ENCODE results near the gene MYL11. TPM values are rescaled to one million over a fixed set of nuclear protein-coding genes. Genes with fewer than 3 reads are reported as not detected.

The MYL11 gene
- total RNA-seq, 1 donor from 2014 or later: not detected

DNA sequence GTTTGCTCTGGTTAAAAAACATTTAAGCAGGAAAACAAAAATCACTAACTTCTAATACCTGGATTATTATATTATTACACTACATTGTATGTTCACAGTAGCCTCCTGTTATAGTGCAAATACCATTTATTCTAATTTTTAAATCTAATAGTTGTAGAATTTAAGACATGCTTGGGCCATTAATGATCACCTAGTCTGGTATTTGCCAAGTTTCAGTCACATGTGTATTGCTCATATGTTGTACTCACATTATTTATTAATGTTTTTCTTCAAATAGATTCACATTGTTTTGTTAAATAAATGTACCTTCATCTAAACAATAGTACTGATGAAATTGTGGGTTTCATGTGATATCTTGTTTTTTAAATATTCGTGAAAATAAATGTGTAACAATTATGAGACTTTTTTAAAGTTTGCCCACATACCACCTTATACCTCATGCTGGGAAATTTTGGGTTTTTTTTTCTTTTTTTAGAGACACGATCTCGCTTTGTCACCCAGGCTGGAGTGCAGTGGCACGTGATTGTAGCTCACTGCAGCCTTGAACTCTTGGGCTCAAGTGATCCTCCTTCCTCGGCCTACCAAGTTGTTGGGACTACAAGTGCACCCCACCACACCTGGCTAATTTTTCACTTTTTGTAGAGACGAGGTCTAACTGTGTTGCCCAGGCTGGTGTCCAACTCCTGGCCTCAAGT lies 38.7 kb downstream of the MYL11 start:
- intact Hi-C loops (cut with micrococcal nuclease): no loop called here

DNA sequence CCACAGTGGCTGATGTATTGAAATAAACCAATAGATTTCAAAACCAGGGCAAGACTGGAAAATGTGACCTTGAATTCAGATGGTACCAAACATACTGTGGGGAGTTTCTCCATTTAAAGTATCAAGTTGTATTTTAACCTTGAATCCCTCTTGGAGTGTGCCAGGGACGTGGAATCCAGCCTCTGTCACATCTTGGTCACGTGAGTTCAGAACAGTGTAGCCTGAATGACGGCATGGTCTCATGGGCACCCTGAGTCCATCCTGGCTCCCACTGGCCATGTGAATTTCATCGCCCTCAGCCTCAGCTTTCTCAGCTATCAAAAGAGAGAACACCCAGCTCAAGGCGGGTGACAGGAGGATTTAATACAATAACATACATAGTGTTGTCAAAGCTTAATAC lies 39.6 kb downstream of the MYL11 start:
- intact Hi-C loops (cut with micrococcal nuclease): no loop called here

DNA sequence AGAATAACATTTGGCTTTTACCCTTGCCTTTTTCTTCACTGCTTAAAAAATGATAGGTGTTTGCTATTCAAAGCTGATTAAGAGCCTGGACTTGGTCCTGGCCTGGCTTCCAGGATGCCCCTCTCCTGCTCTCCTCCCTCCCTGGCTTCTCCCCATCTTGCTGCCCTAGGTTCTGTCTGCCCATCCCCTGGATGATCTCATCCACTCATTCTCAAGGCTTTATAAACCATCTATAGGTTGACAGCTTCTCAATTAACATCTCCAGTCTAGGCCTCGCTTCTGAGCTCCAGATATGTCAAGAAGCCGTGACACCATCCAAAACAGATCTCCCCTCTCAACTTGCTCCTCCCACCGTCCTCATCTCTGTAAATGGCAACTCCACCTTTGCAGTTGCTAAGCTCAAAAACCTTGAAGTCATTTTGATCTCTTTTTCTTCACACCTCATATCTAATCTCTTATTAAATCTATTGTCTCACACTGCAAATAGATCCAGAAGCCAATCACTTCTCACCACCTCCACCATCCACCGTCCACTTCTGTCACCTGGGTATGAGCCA lies 41.5 kb downstream of the MYL11 start:
- intact Hi-C loops (cut with micrococcal nuclease): no loop called here

DNA sequence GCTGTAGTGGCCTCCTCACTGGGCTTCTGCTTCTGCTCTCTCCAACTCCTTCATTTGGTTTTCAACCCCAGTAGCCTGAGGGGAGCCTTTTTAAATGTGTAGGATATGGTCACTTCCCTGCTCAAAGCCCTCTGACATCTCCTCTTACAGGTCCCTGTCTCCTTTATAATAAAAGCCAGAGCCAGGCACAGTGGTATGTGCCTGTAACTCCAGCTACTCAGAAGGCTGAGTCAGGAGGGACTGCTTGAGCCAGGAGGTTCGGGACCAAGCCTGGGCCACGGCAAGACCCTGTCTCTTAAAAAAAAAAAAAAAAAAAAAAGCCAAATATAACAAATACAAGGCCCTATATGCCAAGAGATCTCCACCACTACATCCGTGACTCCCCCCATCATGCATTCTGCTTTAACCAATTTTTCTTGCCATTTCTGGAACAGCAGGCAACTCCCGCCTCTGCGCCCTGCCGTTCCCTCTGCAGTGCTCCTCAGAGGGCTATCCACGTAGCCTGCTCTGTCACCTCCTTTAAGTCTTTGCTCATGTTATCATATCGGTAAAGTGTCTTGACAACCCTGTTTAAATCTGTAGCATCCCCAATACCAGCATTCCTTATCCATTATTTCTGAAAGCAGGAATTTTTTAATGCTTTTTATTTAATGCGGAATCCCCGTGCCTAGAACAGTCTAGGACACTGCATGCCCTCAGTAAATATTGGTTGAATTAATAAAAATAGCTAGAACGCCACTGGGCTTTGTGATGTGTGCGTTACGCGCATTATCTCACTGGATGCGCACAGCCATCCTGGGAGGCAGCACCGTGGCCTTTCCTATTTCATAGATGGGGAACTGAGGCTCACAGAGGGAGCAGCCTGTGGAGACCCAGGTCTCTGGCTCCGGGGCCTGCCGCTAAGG lies 42.3 kb downstream of the MYL11 start:
- intact Hi-C loops (cut with micrococcal nuclease): no loop called here

DNA sequence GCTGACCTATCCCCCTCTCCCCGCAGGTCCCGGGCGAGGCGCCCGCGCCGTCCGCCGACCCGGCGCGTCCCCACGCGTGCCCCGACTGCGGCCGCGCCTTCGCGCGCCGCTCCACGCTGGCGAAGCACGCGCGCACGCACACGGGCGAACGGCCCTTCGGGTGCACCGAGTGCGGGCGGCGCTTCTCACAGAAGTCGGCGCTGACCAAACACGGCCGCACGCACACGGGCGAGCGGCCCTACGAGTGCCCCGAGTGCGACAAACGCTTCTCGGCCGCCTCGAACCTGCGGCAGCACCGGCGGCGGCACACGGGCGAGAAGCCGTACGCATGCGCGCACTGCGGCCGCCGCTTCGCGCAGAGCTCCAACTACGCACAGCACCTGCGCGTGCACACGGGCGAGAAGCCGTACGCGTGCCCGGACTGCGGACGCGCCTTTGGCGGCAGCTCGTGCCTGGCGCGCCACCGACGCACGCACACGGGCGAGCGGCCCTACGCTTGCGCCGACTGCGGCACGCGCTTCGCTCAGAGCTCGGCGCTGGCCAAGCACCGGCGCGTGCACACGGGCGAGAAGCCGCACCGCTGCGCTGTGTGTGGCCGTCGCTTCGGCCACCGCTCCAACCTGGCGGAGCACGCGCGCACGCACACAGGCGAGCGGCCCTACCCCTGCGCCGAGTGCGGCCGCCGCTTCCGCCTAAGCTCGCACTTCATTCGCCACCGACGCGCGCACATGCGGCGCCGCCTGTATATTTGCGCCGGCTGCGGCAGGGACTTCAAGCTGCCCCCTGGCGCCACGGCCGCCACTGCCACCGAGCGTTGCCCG lies 43.1 kb downstream of the MYL11 start:
- intact Hi-C loops (cut with micrococcal nuclease): loop anchor here (1.0 kb wide), 1 partner anchor 13 kb away; the partner anchor contains the start of gene DCTPP1

DNA sequence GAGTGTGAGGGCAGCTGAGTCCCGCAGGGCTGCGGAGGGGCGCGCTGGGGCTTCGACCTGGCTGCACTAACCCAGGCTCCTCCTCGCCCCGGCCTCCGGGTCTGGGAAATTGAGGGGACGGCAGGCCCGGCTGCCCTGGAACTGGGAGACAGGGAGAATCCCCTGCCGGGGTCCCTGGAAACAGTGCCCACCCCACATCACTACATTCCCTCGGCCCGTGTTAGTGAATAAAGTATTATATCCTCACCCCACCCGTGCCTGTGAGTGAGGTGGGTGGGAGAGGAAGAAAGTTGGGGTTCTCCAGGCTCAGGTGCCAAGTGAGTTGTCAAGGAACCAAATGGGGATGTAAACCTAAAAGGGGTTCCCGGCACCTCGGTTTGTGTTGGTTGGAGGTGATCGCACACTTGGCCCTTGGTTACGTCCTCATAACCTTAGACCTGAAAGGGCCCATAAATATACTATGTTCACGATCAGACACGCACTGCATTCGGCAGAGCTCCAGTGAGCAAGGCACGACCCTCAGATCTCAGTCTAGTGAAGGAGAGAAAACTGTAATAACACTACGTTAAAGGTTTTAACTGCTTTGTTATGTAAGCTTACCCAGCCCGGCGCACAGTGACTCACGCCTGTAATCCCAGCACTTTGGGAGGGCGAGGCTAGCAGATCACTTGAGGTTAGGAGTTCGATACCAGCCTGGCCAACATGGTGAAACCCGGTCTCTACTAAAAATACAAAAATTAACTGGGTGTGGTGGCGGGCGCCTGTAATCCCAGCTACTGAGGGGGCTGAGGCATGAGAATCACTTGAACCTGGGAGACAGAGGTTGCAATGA lies 44.0 kb downstream of the MYL11 start:
- intact Hi-C loops (cut with micrococcal nuclease): loop anchor here (1.0 kb wide), 1 partner anchor 12 kb away; the partner anchor contains the start of gene DCTPP1

DNA sequence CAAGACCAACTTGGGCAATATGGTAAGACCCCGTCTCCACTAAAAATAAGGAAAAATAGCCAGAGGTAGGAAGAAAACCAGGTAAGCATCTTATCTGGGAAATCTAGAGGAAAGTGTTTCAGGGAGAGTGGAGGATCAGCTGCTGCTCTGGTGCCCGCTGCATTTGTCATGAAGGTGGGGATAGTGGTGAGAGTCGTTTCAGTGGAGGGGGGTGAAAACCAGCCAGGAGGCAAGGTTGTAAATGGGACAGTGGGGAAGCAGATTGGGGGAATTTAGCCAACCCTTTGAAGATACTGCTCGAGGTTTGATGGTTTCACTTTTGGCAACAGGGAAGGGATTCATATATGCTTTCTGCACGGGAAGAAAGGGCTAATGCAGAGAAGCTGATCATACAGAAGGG lies 46.4 kb downstream of the MYL11 start:
- intact Hi-C loops (cut with micrococcal nuclease): no loop called here

Other genes with a start within 250 kb of the MYL11 start
- gene CORO1A, start 191.2 kb upstream of the MYL11 start, total RNA-seq: 1,841 and 1,902 TPM in 2 replicates
- gene BOLA2B, start 181.1 kb upstream of the MYL11 start, total RNA-seq: 168 and 178 TPM in 2 replicates
- 65.6 and 102 TPM in 2 replicates for gene SLX1A, start 180.9 kb upstream of the MYL11 start, total RNA-seq
- 29.5 and 37.5 TPM in 2 replicates for gene SULT1A3, start 175.5 kb upstream of the MYL11 start, total RNA-seq
- gene NPIPB13, start 126.3 kb upstream of the MYL11 start, total RNA-seq: 15.1 and 23.7 TPM in 2 replicates
- gene CD2BP2, start 19.5 kb upstream of the MYL11 start, total RNA-seq: 70.8 and 75.8 TPM in 2 replicates
- 74.2 and 74.5 TPM in 2 replicates for gene TBC1D10B, start 4.3 kb upstream of the MYL11 start, total RNA-seq
- gene SEPTIN1, start 7.8 kb downstream of the MYL11 start, total RNA-seq: 320 and 326 TPM in 2 replicates
- gene ZNF48, start 20.6 kb downstream of the MYL11 start, total RNA-seq: 11.8 and 12.4 TPM in 2 replicates
- gene ZNF771, start 32.8 kb downstream of the MYL11 start, total RNA-seq: 4.6 TPM in 2 replicates
- 87.8 and 93.3 TPM in 2 replicates for gene DCTPP1, start 55.2 kb downstream of the MYL11 start, total RNA-seq
- gene SEPHS2, start 71.1 kb downstream of the MYL11 start, total RNA-seq: 73.9 and 78.5 TPM in 2 replicates
- gene ITGAL, start 97.9 kb downstream of the MYL11 start, total RNA-seq: 527 and 528 TPM in 2 replicates
- 5.4 and 5.9 TPM in 2 replicates for gene ZNF768, start 151.8 kb downstream of the MYL11 start, total RNA-seq
- gene ZNF747, start 160.1 kb downstream of the MYL11 start, total RNA-seq: 12.1 and 12.7 TPM in 2 replicates
- gene ZNF764, start 183.6 kb downstream of the MYL11 start, total RNA-seq: 15.3 and 16.4 TPM in 2 replicates
- gene ZNF688, start 196.9 kb downstream of the MYL11 start, total RNA-seq: 13.9 and 16.4 TPM in 2 replicates
- 15.2 and 18.5 TPM in 2 replicates for gene ZNF785, start 210.9 kb downstream of the MYL11 start, total RNA-seq
- 11.6 and 13.5 TPM in 2 replicates for gene ZNF689, start 235.6 kb downstream of the MYL11 start, total RNA-seq

Data from T-helper 2 cell treated with Interferon-gamma antibody and Interleukin-4, amounts not matched to agents 100 ng/mL and 5 ng/mL, for 36 hours (primary cell).